ENCODE results near the gene KRT78. TPM values are rescaled to one million over a fixed set of nuclear protein-coding genes. Genes with fewer than 3 reads are reported as not detected.

KRT78 gene
- total RNA-seq, 1 donor from 2014 or later, result not detected

DNA sequence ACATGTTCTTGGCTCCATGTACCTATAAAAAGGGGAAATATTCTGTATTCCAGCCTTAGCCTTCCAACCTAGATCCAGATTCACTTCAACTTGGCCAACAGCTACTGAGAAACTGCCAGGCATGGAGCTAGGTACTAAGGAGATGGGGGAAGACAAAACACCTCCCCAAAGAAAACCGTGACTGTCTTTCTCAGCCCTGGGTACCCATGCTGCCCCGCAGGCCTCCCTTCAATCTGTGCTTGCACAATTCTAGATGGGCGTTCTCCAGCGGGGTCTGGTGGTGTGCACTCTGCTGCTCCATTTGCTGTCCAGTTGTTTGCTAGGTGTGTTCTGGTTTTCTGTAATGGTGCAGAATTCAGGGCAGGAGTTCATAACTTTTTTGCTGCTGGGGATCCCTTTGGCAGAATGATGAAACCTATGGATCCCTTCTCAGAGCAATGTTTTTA, 34.1 kb downstream of the KRT78 start:
- Histone ChIP-seq H3K27me3 (ENCODE audit: control insufficient read depth, insufficient read depth, low read length) (peaks cover 5% of the 10 kb centered on the region), H3K4me3 (ENCODE audit: low read depth, low read length) (no peak overlapping the region), H3K36me3 (ENCODE audit: control insufficient read depth, insufficient read depth, low read length) (no peaks in the 10 kb centered on the region)
- no peak for TF ChIP-seq CTCF (IDR thresholded peaks at IDR 0.05; ENCODE audit: insufficient read depth, low read length, poor library complexity, severe bottlenecking)
- DNase-seq (ENCODE audit: low read depth), result no peak

GRCh38 chr12:52813885-52814709, 34.7 kb downstream of the KRT78 start, which contains the start of gene KRT4:
Gene KRT4 (minus strand): TSS chr12:52814116. CDS start chr12:52814058, 58 bp downstream.
- no peak within 1 kb of the TSS for H3K4me3 ChIP-seq (ENCODE audit: low read depth, low read length)
- no peaks in the 10 kb centered on the region for H3K36me3 ChIP-seq (ENCODE audit: control insufficient read depth, insufficient read depth, low read length)
- TF ChIP-seq CTCF (IDR thresholded peaks at IDR 0.05; ENCODE audit: insufficient read depth, low read length, poor library complexity, severe bottlenecking), result no peak
- DNase-seq (ENCODE audit: low read depth), result no peak
- peaks cover 5% of the 10 kb centered on the region for H3K27me3 ChIP-seq (ENCODE audit: control insufficient read depth, insufficient read depth, low read length)

GRCh38 chr12:52813203-52813819, 35.5 kb downstream of the KRT78 start:
- H3K27me3 ChIP-seq (ENCODE audit: control insufficient read depth, insufficient read depth, low read length), result peaks cover 11% of the 10 kb centered on the region
- TF ChIP-seq CTCF (IDR thresholded peaks at IDR 0.05; ENCODE audit: insufficient read depth, low read length, poor library complexity, severe bottlenecking), result no peak
- no peak overlapping the region for H3K4me3 ChIP-seq (ENCODE audit: low read depth, low read length)
- no peaks in the 10 kb centered on the region for H3K36me3 ChIP-seq (ENCODE audit: control insufficient read depth, insufficient read depth, low read length)
- no peak for DNase-seq (ENCODE audit: low read depth)

GRCh38 chr12:52812749-52813148, 36.0 kb downstream of the KRT78 start:
- peaks cover 9% of the 10 kb centered on the region for H3K27me3 ChIP-seq (ENCODE audit: control insufficient read depth, insufficient read depth, low read length)
- DNase-seq (ENCODE audit: low read depth), result no peak
- TF ChIP-seq CTCF (IDR thresholded peaks at IDR 0.05; ENCODE audit: insufficient read depth, low read length, poor library complexity, severe bottlenecking), result no peak
- no peak overlapping the region for H3K4me3 ChIP-seq (ENCODE audit: low read depth, low read length)
- no peaks in the 10 kb centered on the region for H3K36me3 ChIP-seq (ENCODE audit: control insufficient read depth, insufficient read depth, low read length)

DNA sequence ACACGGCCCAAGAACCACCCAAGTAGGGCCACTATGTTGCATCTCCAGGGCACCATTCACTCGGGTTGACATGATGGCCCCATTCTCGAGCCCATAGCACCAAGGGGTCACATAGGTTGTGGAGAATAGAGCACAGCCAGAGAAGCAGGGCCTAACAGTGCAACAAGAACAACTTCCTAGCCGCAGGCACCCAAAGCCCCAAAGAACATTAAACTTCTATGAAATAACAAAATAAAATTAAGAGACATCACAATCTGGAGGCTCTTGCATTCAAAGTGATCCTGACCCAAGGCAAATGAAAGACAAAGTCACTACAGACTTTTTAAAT, 36.8 kb downstream of the KRT78 start:
- H3K4me3 ChIP-seq (ENCODE audit: low read depth, low read length), result no peak overlapping the region
- H3K27me3 ChIP-seq (ENCODE audit: control insufficient read depth, insufficient read depth, low read length), result peaks cover 9% of the 10 kb centered on the region
- no peak for TF ChIP-seq CTCF (IDR thresholded peaks at IDR 0.05; ENCODE audit: insufficient read depth, low read length, poor library complexity, severe bottlenecking)
- DNase-seq (ENCODE audit: low read depth), result no peak
- no peaks in the 10 kb centered on the region for H3K36me3 ChIP-seq (ENCODE audit: control insufficient read depth, insufficient read depth, low read length)

Data from kidney epithelial cell (primary cell).